GM18520 (cell line): ENCODE results near the gene PGK1.
"Not testable (repeated sequence)": the region's sequence is repeated elsewhere in the genome, so short reads cannot be mapped to it uniquely, and the experiment has no call there.

ENCODE experiments used
- ATAC-seq: cut with Tn5 transposase; IDR thresholded peaks from one replicate; pipeline ENCODE4 v1.9.1; 2021; ENCODE audit not compliant: unreplicated experiment

Gene PGK1

DNA sequence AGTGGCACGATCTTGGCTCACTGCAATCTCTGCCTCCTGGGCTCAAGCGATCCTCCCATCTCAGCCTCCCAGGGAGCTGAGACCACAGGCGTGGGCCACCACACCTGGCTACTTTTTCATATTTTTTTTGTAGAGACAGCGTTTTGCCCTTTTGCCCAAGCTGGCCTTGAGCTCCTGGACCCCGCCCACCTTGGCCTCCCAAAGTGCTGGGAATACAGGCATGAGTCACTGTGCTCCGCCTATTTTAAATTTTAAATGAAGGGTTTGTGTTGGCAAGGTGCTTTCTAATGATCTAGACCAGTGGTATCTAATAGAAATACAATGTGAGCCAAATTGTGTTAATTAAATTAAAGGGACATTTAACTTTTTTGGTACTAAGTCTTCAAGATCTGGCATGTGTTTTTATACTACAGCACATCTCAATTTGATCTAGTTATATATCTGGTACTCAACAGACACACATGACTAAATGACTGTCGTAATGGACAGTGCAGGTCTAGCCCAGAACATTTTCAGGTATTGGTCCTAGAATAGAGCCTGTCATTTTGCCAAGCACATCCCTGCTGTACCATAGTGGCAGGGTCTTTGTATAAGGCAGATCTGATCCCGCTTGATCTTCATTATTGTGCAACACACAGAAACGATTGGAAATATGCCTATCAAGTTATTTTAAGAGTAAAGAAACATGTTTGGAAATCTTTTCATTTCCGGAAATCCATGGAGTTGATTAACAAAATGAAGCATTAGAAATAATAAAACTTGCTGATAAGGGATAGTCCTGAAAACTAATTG is 7.3 kb downstream of the PGK1 start:
- ATAC-seq, result no peak

DNA sequence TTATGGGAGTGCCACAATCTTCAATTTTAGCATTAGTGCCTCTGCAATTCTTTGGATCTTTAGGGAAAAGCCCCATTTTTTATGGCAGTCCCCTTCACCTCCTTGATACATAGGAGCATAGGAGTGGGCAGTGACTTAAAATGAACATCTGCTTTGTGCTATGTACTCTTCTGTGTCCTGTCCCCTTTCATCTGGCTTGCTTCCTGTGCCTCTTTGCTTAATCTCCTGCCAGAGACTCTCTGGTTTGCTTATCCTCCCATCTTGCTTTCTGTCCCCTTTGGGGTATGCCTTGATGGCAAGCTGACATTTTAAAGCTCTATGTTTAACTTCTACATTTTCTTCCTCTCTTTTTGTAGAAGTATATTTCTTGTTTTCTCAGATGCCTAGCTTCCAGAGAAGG is 12.3 kb downstream of the PGK1 start:
- ATAC-seq, result no peak

DNA sequence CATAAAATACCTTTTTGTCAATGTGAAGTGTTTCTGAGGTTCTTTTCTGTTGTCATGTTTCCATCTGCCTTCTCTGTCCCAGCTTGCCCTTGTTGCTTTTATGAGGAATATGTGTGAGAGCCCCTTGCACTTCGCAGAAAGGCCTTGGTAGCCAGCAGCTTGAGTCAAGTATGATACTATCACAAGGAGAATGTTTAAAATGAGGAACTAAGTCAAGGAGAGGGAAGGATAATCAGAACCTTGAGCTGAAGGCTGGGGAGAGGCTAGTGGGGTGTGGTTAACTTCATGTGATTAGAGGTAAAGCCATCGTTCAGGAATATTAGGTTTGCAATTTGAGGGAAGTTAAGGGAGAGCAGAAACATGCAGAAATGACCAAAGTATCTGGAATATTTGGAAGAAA is 12.7 kb downstream of the PGK1 start:
- no peak for ATAC-seq

- ATAC-seq, result no peak
These were observed 14.6 kb downstream of the PGK1 start for GRCh38 chrX:78118628-78119027.

DNA sequence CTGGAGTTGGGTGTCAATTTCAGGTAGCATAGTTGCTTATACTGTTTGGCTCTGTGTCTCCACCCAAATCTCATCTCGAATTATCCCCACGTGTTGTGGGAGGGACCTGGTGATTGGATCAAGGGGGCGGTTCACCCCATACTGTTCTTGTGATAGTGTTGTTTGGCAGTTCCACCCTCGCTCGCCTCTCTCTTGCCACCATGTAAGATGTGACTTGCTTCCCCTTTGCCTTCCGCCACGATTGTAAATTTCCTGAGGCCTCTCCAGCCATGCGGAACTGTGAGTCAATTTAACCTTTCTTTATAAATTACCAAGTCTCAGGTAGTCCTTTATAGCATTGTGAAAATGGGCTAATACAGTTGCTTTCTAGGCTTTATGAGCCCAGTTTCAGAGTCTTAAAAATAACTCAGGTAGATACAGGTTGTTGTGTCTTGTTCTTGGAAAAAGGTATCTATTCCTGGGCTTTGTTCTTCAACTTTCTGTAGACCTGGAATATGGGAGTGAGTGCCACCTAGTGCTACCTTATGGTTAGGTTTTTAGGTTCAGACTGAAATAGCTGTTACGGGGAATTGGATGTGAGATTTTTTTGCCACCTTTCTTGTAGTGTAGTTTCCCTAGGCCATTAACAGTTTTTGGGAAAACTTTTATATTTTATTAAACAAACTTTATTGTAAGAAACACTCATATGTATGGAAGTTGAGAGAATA is 15.6 kb downstream of the PGK1 start:
- no peak for ATAC-seq

DNA sequence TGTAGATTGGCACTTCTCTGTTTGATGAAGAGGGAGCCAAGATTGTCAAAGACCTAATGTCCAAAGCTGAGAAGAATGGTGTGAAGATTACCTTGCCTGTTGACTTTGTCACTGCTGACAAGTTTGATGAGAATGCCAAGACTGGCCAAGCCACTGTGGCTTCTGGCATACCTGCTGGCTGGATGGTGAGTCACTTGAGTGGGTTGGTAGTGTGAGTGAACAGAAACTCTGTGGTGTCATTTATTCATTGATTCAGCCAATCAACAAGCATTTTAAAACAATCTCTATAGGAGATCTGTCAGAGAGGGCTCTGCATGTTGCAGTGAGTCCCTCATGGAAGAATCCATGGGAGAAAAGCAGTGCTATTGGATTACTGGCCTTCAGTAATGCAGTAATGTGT is 19.1 kb downstream of the PGK1 start:
- no peak for ATAC-seq

DNA sequence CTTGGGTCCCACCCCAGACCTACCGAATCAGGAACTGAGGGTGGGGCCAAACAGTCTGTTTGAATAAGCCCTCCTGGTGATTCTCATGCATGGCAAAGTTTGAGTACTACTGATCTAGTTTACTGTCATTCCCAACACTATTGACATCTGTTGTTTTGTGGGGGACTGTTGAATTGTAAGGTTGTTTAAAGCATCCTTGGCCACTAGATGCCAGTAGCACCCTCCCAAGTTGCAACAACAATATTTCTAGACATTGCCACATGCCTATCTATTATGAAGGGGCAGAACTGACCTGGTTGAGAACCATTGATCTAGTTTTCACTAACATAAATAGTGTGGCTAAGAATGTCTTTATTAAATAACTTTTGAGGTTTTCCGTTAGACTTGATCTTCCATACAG is 20.3 kb downstream of the PGK1 start:
- no peak for ATAC-seq

DNA sequence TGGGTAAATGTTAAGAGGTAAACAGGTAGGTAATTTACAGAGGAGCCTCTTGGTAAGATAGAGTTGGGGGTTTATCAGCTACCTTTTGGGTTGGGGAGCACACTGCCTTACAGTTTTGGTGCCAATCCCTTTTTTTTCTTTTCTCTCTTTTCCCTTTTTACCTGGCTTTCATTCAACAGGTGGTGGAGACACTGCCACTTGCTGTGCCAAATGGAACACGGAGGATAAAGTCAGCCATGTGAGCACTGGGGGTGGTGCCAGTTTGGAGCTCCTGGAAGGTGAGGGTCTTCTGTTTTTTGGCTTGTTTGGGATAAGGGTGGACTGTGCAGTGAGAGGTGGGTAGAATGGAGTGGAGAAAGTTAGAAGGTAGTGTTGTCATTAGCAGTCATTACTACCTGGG is 21.1 kb downstream of the PGK1 start:
- ATAC-seq, result no peak

- not testable (repeated sequence) for ATAC-seq
These were observed 21.7 kb downstream of the PGK1 start for GRCh38 chrX:78125781-78126180.

DNA sequence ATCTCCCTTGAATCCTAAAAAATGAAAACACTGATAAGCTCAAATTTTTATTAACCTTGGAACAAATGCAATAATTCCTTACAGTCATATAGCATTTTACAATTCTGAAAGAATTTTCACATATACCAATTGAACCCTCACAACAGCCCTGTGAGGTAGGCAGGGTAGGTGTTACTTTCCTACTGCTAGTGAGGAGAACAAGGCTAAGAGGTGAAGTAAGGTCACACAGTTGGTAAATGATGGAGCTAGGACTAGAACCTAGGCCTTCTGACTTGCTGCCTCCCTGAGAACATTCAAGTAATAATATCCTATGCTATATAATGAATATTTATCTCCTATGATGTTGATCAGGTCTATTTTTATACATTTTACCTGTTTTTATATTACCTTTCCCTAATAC is 25.7 kb downstream of the PGK1 start:
- no peak for ATAC-seq

- ATAC-seq, result no peak
These were observed 26.3 kb downstream of the PGK1 start for GRCh38 chrX:78130396-78130795.

GRCh38 chrX:78131117-78131516 is 27.1 kb downstream of the PGK1 start:
- ATAC-seq, result no peak

- no peak for ATAC-seq
These were observed 29.4 kb downstream of the PGK1 start for GRCh38 chrX:78133238-78133960.

- peak; percentile 91 for ATAC-seq
These were observed 35.4 kb downstream of the PGK1 start, which contains the start of gene TAF9B for GRCh38 chrX:78139160-78140123. TAF9B (minus strand) TSS chrX:78139650; CDS start chrX:78139611, 39 bp downstream.

- ATAC-seq, result no peak
These were observed 36.2 kb downstream of the PGK1 start for GRCh38 chrX:78140206-78140605.

GRCh38 chrX:78147002-78147540 is 43.0 kb downstream of the PGK1 start:
- not testable (repeated sequence) for ATAC-seq

GRCh38 chrX:78157373-78157772 is 53.3 kb downstream of the PGK1 start:
- not testable (repeated sequence) for ATAC-seq

DNA sequence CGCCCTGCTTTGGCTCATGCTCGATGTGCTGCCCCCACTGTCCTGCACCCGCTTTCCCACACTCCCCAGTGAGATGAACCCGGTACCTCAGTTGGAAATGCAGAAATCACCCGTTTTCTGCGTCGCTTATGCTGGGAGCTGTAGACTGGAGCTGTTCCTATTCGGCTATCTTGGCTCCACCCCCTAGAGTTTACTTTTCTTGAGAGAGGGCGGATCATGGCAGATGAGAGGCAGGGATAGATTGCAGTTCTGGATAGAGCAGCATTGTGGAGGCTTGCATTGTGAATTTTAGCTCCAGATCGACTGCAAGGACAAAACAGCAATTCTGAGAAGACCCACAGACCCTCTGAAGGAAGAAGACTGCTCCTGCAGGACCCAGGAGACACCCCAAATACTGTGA is 53.8 kb downstream of the PGK1 start:
- not testable (repeated sequence) for ATAC-seq

GRCh38 chrX:78160711-78161110 is 56.7 kb downstream of the PGK1 start:
- not testable (repeated sequence) for ATAC-seq

GRCh38 chrX:78163175-78163574 is 59.1 kb downstream of the PGK1 start:
- ATAC-seq, result not testable (repeated sequence)
